Stimulated activated CD4-positive, alpha-beta T cell treated with anti-CD3 and anti-CD28 coated beads, Interleukin-1b, Interleukin-23, amount 100 ng/mL, for 48 hours (primary cell): ENCODE data around the gene EXOC3L4.

ENCODE experiments used
- DNase-seq: peaks from one replicate; pipeline ENCODE4 v3.0.0-alpha.2; 2020

Gene EXOC3L4

DNA sequence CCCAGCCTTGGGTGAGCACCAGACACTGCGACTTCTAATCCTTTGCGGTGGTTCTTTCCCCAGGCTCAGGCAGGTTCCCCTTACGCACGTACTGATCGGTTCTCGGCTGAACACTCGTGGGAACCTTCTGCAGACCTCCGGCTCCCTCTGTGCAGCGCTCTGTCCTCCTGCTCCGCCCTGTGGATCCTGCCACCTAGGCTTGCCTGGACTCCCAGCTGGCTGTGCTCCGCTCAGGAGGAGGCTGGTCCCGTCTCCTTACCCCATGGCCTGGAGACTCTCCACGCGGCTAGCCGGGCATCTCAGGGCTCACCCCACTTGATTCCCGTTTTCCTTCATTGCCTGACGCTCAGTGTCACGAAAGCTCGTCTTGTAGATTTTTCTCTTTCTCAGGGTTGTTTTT lies 63.4 kb downstream of the EXOC3L4 start:
- DNase-seq, result no peak

DNA sequence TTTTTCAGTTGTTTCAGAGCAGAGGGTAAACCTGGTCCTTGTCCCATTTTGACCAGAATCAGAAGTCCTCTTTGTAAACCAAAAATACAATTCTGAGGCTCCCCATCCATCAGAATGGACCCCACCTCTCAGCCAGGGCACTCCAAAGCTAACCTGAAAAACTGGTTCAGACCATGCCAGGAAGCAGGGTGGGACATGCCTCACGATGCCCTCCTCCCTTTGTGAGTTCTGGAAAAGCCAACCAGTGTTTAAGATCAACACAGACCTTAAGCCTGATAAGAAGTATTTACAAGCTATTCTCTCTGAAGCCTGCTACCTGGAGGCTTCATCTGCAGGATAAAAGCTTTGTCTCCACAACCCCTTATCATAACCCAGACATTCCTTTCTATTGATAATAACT lies 64.2 kb downstream of the EXOC3L4 start:
- no peak for DNase-seq
